Panc1 (cell line): ENCODE results near the gene C12orf56. TPM values are rescaled to one million over a fixed set of nuclear protein-coding genes. Genes with fewer than 3 reads are reported as not detected.
A peak's percentile ranks its signal among the peaks of the same experiment; 100 is the strongest.

ENCODE experiments used
- ATAC-seq: fragments of 200-7000 bp; cut with Tn5 transposase; 2 replicates; pipeline ENCODE4 v1.9.1; 2020; ENCODE audit warnings: mild to moderate bottlenecking, moderate library complexity
- BruUV-seq: library from RNA; stranded (reverse); fragments of 400-500 nt; replicated peaks from 2 replicates; lab custom pipeline; 2021; lab: Mats Ljungman, UMichigan
- CTCF ChIA-PET: fragments of 300-600 bp; sonication (Branson Sonifier 250); formaldehyde crosslinking; loops from one replicate; lab custom pipeline; 2022; ENCODE audit warnings: antibody characterized with exemption; lab: Charles Lee
- POLR2A ChIA-PET: fragments of 300-600 bp; sonication (Branson Sonifier 250); formaldehyde crosslinking; loops from one replicate; lab custom pipeline; 2022; ENCODE audit warnings: antibody characterized with exemption; lab: Charles Lee
- DNase-seq: peaks from one replicate; pipeline ENCODE4 v3.0.0-alpha.2; 2010; ENCODE audit warnings: low read depth, low spot score
- H3K27ac ChIP-seq: 2 replicates; pipeline ENCODE4 v1.5.1; 2011; ENCODE audit warnings: mild to moderate bottlenecking, low read length, inconsistent platforms
- H3K27me3 ChIP-seq: fragments of 200-500 bp; sonication (Bioruptor generic); 2 replicates; pipeline ENCODE4 v1.6.0; 2014; ENCODE audit warnings: low read length, inconsistent platforms; ENCODE audit not compliant: control insufficient read depth, insufficient read depth
- H3K36me3 ChIP-seq: fragments of 200-500 bp; sonication (Bioruptor generic); 2 replicates; pipeline ENCODE4 v1.5.1; 2014; ENCODE audit warnings: inconsistent platforms, mild to moderate bottlenecking, low read length, moderate library complexity; ENCODE audit not compliant: control insufficient read depth, insufficient read depth
- H3K4me1 ChIP-seq: 2 replicates; pipeline ENCODE4 v1.5.1; 2011; ENCODE audit warnings: inconsistent platforms, mild to moderate bottlenecking, low read length, moderate library complexity; ENCODE audit not compliant: control insufficient read depth, insufficient read depth
- H3K4me3 ChIP-seq, 2 experiments: 2 replicates each; pipeline ENCODE4 v1.5.1; 2011 to 2012; ENCODE audit warnings: low read depth in 2 of 2, low read length in 2 of 2, mild to moderate bottlenecking in 2 of 2, inconsistent platforms in 1 of 2, moderate library complexity in 1 of 2
- H3K9me3 ChIP-seq: fragments of 200-500 bp; sonication (Bioruptor generic); 2 replicates; pipeline ENCODE4 v1.5.1; 2014; ENCODE audit warnings: low read depth, mild to moderate bottlenecking, inconsistent platforms, low read length, moderate library complexity; ENCODE audit not compliant: control insufficient read depth, insufficient read depth
- POLR2AphosphoS5 ChIP-seq: IDR thresholded peaks from 2 replicates; pipeline ENCODE4 v1.6.1; 2012; ENCODE audit warnings: mild to moderate bottlenecking, low read depth, low read length, moderate library complexity
- SIN3A ChIP-seq: IDR thresholded peaks from 2 replicates; pipeline ENCODE4 v1.6.1; 2012; ENCODE audit warnings: low read depth, mild to moderate bottlenecking, low read length, moderate library complexity, borderline replicate concordance; ENCODE audit not compliant: insufficient read depth
- TCF7L2 ChIP-seq: IDR thresholded peaks from 2 replicates; pipeline ENCODE4 v1.6.1; 2011; ENCODE audit warnings: mild to moderate bottlenecking, low read depth, low read length, inconsistent platforms
- in situ Hi-C: cut with HindIII; loops from 2 replicates; pipeline ENCODE4 v1.10.0; 2016; ENCODE audit warnings: low sequenced_read_pairs, low pct_unique_long_range_greater_than_20kb
- intact Hi-C: fragments of 100-400 bp; cut with micrococcal nuclease; formaldehyde crosslinking; loops from one replicate; pipeline ENCODE4 v1.10.0; 2022; ENCODE audit not compliant: unreplicated experiment
- total RNA-seq: library from RNA; stranded (reverse); gene quantifications from one replicate; pipeline ENCODE4 v1.2.1, GENCODE V29; 2021; ENCODE audit not compliant: unreplicated experiment
- TF ChIP-seq, protein P1 (sequence below), 2 experiments: IDR thresholded peaks; 2 replicates each; pipeline ENCODE4 v1.6.1; 2011 to 2012; ENCODE audit warnings: low read depth in 2 of 2, control low read depth in 1 of 2, low read length in 1 of 2, mild to moderate bottlenecking in 1 of 2, moderate library complexity in 1 of 2; ENCODE audit not compliant: insufficient read depth in 1 of 2
- TF ChIP-seq, protein P2 (sequence below): fragments of 450-650 bp; IDR thresholded peaks from 2 replicates; pipeline ENCODE4 v1.5.1; 2017; ENCODE audit warnings: mild to moderate bottlenecking

Gene C12orf56
- total RNA-seq, 1 experiment from 2014 or later = 2.8 TPM

DNA sequence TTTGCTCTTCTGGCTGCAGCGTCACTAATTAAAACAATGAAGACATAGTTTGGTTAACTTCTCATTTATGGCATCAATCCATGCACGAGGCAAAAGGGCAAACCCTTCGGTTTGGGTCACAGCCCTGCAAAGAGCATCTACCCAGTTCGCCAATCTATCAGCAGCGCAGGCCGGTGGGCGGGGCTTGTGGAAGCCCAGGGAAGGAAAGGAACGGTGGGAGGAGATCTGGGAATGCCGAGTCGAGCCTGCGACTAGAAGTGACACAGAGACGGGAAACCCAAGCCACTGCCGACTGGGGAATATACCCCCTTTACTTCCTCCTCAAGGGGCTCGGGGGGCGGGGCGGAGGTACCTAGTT is 168.9 kb downstream of the C12orf56 start:
- DNase-seq (peak; percentile 52), ATAC-seq (peak; percentile 94)
- in situ Hi-C loops = no loop called here
- TF ChIP-seq SIN3A (no peak), TCF7L2 (no peak), POLR2AphosphoS5 (no peak)
- TF ChIP-seq, protein P1, sequence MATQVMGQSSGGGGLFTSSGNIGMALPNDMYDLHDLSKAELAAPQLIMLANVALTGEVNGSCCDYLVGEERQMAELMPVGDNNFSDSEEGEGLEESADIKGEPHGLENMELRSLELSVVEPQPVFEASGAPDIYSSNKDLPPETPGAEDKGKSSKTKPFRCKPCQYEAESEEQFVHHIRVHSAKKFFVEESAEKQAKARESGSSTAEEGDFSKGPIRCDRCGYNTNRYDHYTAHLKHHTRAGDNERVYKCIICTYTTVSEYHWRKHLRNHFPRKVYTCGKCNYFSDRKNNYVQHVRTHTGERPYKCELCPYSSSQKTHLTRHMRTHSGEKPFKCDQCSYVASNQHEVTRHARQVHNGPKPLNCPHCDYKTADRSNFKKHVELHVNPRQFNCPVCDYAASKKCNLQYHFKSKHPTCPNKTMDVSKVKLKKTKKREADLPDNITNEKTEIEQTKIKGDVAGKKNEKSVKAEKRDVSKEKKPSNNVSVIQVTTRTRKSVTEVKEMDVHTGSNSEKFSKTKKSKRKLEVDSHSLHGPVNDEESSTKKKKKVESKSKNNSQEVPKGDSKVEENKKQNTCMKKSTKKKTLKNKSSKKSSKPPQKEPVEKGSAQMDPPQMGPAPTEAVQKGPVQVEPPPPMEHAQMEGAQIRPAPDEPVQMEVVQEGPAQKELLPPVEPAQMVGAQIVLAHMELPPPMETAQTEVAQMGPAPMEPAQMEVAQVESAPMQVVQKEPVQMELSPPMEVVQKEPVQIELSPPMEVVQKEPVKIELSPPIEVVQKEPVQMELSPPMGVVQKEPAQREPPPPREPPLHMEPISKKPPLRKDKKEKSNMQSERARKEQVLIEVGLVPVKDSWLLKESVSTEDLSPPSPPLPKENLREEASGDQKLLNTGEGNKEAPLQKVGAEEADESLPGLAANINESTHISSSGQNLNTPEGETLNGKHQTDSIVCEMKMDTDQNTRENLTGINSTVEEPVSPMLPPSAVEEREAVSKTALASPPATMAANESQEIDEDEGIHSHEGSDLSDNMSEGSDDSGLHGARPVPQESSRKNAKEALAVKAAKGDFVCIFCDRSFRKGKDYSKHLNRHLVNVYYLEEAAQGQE (IDR thresholded peaks at IDR 0.05; ENCODE audit: insufficient read depth in 1 of 2, low read depth in 2 of 2, low read length in 1 of 2) = no peak
- TF ChIP-seq, protein P2, sequence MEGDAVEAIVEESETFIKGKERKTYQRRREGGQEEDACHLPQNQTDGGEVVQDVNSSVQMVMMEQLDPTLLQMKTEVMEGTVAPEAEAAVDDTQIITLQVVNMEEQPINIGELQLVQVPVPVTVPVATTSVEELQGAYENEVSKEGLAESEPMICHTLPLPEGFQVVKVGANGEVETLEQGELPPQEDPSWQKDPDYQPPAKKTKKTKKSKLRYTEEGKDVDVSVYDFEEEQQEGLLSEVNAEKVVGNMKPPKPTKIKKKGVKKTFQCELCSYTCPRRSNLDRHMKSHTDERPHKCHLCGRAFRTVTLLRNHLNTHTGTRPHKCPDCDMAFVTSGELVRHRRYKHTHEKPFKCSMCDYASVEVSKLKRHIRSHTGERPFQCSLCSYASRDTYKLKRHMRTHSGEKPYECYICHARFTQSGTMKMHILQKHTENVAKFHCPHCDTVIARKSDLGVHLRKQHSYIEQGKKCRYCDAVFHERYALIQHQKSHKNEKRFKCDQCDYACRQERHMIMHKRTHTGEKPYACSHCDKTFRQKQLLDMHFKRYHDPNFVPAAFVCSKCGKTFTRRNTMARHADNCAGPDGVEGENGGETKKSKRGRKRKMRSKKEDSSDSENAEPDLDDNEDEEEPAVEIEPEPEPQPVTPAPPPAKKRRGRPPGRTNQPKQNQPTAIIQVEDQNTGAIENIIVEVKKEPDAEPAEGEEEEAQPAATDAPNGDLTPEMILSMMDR = no peak
- POLR2A ChIA-PET = no interaction called here
- no peaks in the 10 kb centered on the region for H3K27me3 ChIP-seq
- peaks cover 30% of the 10 kb centered on the region for H3K4me1 ChIP-seq
- peak overlapping the region; percentile 82 to 88 for H3K4me3 ChIP-seq
- BruUV-seq = no TSS peak
- intact Hi-C loops = no loop called here
- peak overlapping the region; percentile 86 for H3K27ac ChIP-seq
- no peaks in the 10 kb centered on the region for H3K36me3 ChIP-seq
- H3K9me3 ChIP-seq = no peaks in the 10 kb centered on the region
- CTCF ChIA-PET = no interaction called here

DNA sequence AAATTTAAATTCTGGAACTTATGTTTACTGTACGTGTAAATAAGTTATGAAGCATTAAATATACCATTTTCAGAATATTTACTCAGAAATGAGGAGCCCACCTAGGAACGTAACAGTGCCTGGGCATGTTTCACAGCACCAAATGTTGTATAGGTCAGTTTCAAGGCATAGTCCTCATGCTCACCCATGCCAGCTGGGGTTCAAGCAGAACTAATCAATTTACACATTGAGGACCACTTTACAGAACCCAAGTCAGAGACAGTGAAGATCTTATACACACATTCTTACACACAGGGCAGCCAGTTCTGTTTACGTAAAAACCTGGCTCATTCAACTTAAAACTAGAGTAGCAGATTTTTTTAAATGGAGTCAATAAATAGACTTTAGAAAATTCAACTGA is 170.5 kb downstream of the C12orf56 start:
- ChIA-PET CTCF (no interaction called here), POLR2A (interaction anchor here (0.5 kb wide), 1 partner anchor 541 kb away, joined by 4 read pairs; no protein-coding TSS in a partner anchor)
- in situ Hi-C loops (no loop called here), intact Hi-C loops (no loop called here)
- H3K36me3 ChIP-seq = no peaks in the 10 kb centered on the region
- DNase-seq (no peak), ATAC-seq (no peak)
- no peaks in the 10 kb centered on the region for H3K9me3 ChIP-seq
- H3K4me3 ChIP-seq = peak overlapping the region; percentile 25 to 82; a peak in 3 of 4 replicates
- peak overlapping the region; percentile 86 for H3K27ac ChIP-seq
- TF ChIP-seq TCF7L2 (no peak), POLR2AphosphoS5 (no peak), SIN3A (no peak)
- TF ChIP-seq, protein P2 = no peak
- TF ChIP-seq, protein P1 (IDR thresholded peaks at IDR 0.05; ENCODE audit: insufficient read depth in 1 of 2, low read depth in 2 of 2, low read length in 1 of 2) = no peak
- H3K27me3 ChIP-seq = no peaks in the 10 kb centered on the region
- no TSS peak for BruUV-seq
- peaks cover 30% of the 10 kb centered on the region for H3K4me1 ChIP-seq
